ENCODE results near the gene LSP1.

- no peak for TF ChIP-seq POLR2AphosphoS5 (IDR thresholded peaks at IDR 0.05)
- TF ChIP-seq, protein P1, sequence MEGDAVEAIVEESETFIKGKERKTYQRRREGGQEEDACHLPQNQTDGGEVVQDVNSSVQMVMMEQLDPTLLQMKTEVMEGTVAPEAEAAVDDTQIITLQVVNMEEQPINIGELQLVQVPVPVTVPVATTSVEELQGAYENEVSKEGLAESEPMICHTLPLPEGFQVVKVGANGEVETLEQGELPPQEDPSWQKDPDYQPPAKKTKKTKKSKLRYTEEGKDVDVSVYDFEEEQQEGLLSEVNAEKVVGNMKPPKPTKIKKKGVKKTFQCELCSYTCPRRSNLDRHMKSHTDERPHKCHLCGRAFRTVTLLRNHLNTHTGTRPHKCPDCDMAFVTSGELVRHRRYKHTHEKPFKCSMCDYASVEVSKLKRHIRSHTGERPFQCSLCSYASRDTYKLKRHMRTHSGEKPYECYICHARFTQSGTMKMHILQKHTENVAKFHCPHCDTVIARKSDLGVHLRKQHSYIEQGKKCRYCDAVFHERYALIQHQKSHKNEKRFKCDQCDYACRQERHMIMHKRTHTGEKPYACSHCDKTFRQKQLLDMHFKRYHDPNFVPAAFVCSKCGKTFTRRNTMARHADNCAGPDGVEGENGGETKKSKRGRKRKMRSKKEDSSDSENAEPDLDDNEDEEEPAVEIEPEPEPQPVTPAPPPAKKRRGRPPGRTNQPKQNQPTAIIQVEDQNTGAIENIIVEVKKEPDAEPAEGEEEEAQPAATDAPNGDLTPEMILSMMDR (IDR thresholded peaks at IDR 0.05): no peak
- TF ChIP-seq POLR2A (IDR thresholded peaks at IDR 0.05): no peak
These were observed 5.3 kb downstream of the LSP1 start for GRCh38 chr11:1858154-1858553.

Data from stomach (tissue), 4 donors.